ENCODE data around the gene KLK13.

The KLK13 gene

DNA sequence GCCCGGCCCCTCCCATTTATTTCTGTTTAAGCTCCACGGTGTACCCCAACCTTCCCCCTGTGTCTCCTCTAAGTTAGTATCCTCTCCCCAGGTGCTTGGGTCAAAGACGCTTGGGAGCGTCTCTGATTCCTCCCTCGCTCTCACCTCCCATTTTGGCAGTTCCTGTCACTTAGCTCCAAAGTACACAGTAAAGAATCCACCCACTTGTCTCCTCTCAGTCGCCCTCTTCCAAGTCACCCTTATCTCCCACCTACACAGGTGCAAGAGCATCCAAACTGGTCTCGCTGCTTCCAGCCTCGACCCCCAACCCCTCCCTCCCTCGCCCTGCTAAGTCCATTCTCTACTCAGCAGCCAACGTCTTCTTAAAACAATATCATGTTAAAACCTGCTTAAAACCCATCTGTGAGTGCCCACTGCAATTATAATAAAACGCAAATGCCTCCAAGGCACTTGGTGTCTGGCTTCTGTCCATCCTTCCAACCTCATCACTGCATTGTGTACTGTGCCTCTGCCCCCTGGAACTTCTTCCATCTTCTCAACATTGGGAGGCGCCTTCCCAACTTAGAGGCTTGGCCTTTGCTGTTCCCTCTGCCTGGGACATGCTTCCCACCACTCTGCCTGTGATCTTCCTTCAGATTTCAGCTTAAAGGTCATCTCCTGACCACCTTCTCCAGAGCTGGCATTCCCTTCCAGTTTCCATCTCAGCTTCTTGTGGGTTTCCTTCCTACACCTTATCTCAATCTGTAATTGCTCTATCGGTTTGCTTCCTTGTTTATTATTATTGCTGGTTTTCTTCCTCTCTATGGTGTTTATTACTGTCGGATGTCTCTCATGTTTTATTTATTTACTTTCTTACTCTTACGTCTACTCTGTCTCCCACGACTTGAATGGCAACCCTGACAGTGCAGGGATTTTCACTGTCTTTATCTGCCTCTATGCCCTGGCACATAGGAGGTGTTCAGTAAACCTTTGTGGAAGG is 27.3 kb upstream of the KLK13 start:
- DNase-seq, result no peak

GRCh38 chr19:51091126-51091525 is 26.2 kb upstream of the KLK13 start:
- DNase-seq, result no peak

DNA sequence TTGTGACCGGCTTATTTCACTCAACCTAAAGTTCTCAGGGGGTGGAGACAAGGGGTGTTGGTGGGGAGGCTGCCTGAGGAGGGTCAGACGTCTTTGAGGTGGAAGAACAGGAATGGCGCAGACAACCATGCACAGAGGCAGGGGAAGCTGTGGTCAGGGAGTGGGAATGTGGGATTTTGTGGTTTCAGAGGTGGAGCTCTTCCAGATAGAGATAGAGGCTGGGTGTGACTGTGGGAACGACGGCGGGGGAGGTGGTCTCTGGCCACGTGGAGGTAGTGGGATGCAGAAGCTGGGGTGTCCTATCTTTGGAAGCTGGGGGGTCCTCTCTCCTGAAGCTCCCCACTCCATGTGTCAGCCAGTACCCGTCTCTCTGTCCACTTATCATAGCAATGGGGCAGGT is 25.6 kb upstream of the KLK13 start:
- DNase-seq, result no peak

DNA sequence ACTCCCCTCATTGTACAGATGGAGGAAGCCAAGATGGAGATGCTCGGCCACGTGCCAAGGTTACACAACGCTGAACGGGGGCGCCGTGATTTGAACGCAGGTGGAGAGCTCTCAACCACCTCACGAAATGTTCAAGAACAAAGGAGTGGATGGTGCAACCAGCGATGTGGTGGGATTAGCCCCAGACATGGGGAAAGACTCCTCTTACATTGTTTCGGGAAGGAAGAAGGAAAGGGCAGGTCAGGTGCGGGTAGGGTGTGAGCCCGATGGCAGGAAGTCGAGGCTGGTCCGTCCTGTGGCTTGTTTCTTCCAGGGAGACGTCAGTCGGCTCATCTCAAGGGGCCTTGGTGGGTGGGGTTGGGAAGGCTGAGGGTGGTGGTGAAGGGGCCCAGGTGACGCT is 24.9 kb upstream of the KLK13 start:
- no peak for DNase-seq

DNA sequence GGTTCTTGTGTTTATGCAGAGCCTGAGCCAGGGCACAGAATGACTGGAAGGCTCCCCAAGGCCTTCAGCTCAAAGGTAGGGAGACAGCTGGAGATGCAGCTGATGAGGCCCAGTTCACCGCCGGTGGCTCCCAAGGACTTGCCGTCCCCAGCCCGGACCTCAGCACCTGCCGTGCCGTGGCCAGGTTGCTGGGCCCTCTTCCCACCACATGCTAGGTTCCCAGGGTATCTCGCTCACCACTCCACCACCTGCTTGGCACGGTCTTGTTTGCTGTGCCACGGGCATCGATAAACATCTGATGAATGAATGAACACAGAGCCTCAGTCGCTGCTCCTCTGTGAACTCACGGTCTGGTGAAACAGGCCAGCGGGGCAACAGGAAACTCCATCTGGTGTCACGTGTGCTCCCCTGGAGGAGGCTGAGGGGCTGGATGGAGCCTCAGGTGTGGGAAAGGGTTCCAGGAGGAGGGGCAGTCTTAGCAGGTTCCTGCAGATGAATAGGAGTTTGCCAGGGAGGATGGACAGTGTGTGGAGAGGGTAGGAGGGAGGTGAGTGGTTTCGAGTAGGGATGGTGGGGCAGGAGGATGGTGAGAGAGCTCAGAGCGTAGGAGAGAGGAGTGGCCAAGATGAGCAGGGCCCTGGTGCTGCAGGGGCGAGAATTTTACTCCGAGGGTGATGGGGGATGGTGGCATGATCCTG is 21.4 kb upstream of the KLK13 start:
- DNase-seq, result no peak

DNA sequence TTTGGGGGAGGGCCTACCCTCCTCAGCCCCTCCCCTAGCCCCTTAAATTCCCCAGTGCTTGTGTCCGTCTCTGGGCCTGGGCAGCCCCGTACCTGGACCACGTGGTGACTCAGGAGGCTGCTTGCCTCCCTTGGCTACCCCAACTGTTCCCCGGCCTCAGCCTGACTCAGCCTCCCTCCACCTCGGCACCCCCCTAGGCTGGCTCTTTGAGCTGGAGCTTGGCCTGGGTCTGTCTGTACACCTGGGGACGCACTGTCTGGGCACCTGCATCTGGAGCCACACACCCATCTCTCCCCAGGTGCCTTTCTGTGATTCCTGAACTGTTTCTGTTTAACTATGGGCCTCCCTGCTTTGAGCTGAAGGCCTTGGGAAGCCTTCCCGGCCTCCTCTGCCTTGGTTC is 19.6 kb upstream of the KLK13 start:
- DNase-seq, result no peak

GRCh38 chr19:51083783-51084182 is 18.9 kb upstream of the KLK13 start:
- no peak for DNase-seq

DNA sequence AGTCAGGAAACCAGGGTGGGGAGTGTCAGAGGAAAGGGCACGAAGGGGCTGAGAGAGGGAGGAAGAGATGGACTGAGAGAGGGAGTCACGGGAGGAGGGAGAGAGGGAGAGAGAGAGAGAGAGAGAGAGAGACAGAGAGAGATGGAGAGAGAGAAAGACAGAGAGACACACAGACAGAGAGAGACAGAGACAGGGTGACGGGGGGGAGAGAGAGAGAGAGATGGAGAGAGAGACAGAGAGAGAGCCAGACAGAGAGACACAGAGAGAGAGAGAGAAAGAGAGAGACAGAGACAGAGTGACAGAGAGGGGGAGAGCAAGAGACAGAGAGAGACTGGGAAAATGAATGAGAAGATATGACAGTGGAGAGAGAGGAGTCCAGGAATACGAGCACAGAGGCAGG is 18.3 kb upstream of the KLK13 start:
- DNase-seq, result no peak

- DNase-seq, result no peak
These were observed 17.7 kb upstream of the KLK13 start, which contains the start of gene KLK14 for GRCh38 chr19:51082611-51083010. TSS of gene KLK14 (minus strand) at chr19:51082887. CDS start at chr19:51082614, 273 bp downstream.

- DNase-seq, result no peak
These were observed 16.6 kb upstream of the KLK13 start for GRCh38 chr19:51081476-51081875.

- DNase-seq, result no peak
These were observed 14.7 kb upstream of the KLK13 start for GRCh38 chr19:51079481-51080110.

DNA sequence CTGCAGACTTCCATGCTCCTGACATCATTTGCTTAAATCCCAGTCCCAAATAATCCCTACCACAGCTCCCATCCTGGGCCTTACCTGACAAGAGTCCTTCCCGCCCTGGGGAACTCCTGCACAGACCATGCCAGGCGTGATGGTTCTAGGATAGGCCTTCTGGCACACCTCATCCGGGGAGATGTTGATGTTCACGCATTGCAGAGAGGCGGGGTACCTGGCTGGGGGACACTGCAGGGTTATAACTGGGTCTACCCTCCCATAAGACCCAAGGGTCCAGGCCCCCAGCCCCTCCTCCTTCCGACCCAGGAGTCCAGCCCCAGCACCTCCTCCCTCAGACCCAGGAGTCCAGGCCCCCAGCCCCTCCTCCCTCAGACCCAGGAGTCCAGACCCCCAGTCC is 13.8 kb upstream of the KLK13 start:
- DNase-seq, result no peak

- DNase-seq, result no peak
These were observed 13.2 kb upstream of the KLK13 start for GRCh38 chr19:51078104-51078503.

- DNase-seq, result no peak
These were observed 11.8 kb upstream of the KLK13 start for GRCh38 chr19:51076631-51077213.

- DNase-seq, result no peak
These were observed 11.1 kb upstream of the KLK13 start for GRCh38 chr19:51075998-51076397.

- DNase-seq, result no peak
These were observed 6.2 kb upstream of the KLK13 start for GRCh38 chr19:51071095-51071405.

DNA sequence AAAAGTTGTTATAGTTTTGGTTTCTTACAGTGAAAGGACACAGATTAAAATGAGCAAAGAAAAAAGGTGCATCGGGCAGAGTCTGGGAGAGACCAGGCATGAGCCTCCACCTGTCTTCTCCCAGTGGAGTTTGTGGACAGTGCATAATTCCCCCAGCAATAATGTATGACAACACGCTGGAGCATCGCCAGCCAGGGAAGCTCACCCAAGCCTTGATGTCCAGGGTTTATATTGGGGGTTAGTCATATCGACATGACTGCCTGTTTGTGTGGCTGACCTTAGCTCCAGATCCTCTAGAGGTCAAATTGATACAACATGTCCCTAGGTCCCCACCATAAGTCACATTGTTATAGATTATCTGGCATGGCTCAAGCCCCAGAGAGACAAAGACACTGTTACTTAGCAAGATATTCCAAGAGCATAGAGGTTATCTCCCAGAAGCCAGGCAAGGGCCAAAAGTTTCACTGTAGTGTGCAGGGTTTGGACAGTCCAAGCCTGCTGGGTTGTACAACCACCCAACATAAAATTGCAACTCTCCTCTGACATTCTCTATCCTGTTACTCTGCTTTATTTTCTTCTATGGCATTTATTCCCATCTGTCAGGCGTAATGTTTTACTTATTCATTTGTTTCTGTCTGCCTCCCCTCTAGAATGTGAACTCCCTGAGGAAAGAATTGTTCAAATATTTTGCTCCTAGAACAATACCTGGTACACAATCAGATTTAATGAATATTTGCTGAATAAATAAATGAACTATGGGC is 5.6 kb upstream of the KLK13 start:
- no peak for DNase-seq

DNA sequence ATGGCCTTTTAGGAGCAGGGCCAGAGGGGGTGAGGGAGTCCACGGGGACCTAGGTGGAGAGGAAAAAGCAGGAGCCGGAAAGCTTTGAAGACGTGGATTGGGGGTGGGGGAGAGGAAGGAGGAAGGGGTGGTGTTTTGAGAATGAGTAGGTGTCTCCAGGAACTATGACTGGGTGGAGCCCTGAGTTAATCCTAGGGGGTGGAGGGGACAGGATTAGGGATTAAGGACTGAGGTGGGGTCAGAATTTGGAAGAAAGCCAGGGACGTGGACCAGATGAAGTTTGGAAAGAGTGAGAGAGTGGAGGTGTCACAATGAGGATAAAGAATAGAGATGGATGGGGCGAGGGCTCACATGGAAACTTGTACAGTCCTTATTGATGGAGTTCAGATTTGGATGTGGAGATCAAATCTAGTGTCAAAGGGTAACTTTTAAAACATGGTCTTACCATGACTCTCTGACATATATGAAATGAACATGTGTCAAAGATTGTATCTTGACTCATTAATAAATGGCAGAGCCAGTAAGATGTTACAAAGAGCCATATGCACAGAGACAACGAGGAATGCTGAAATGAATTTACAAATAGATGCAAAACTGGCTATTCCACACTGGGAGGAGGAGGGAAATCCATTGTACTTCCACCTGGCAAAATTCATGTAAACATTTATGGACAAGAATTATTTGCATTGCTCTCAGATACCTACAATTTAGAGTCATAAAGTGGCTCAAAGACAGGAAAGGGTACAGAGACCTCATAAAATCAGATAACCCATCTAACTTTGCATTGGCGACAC is 1.7 kb upstream of the KLK13 start:
- no peak for DNase-seq

DNA sequence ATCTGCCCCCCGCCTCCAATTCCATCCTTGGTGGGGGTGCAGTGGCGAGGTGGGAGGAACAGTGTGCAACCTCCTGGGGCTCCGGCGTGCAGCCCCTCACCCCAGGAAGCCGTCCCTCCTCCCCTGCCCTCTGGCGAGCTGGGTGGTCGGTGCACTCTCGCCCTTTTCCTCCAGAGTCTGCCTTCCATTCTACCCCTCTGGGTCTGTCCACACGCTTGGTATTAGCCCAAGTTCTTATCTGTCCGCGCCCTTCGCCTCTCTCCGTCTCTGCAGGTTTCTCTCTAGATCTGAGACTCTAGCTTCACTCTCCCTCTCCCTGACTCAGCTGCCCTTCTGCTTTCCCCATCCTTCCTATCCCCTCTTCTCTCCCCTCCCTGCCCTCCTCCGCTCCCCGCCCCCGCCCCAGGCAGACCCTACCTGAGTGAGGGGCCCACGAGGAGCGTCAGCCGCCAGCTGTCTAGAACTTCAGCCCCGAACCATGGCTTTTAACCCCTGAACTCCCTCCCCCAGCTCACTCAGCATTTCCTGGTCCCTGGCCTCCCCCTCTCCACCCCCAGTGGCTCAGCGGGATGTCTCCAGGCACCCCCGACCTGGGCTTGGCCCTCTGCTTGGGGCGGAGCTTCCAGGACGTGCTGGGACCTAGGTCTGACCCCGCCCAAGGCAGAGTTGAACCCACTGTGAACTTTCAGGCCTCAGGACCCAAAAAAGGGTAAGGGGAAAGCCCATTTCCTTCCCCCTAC is 499 bp upstream of the KLK13 start:
- no peak for DNase-seq

- no peak for DNase-seq
These were observed 1.2 kb downstream of the KLK13 start for GRCh38 chr19:51063664-51064063.

- DNase-seq, result no peak
These were observed 3.9 kb downstream of the KLK13 start for GRCh38 chr19:51060973-51061372.
